Neuronal stem cell (in vitro differentiated cells): ENCODE measurements around the gene STAB2.
A peak's percentile ranks its signal among the peaks of the same experiment; 100 is the strongest.

ENCODE experiments used
- DNase-seq: peaks from one replicate; pipeline ENCODE4 v3.0.0-alpha.2; 2013; ENCODE audit warnings: low spot score
- H2AFZ ChIP-seq: one replicate; pipeline ENCODE4 v1.6.1; 2013; ENCODE audit warnings: mild to moderate bottlenecking, low read length, inconsistent platforms
- H2AK5ac ChIP-seq: 2 replicates; pipeline ENCODE4 v1.6.1; 2013; ENCODE audit warnings: low read depth, mild to moderate bottlenecking, inconsistent platforms, low read length, moderate library complexity, mixed read lengths
- H2BK120ac ChIP-seq: 2 replicates; pipeline ENCODE4 v1.6.1; 2013; ENCODE audit warnings: low read depth, mild to moderate bottlenecking, inconsistent platforms, low read length, moderate library complexity, mixed read lengths
- H2BK12ac ChIP-seq: one replicate; pipeline ENCODE4 v1.6.1; 2013; ENCODE audit warnings: low read length, inconsistent platforms
- H2BK15ac ChIP-seq: 2 replicates; pipeline ENCODE4 v1.6.1; 2013; ENCODE audit warnings: mild to moderate bottlenecking, low read length, inconsistent platforms, mixed read lengths
- H2BK5ac ChIP-seq: one replicate; pipeline ENCODE4 v1.6.1; 2013; ENCODE audit warnings: inconsistent platforms, mild to moderate bottlenecking, low read length, moderate library complexity
- H3K14ac ChIP-seq: one replicate; pipeline ENCODE4 v1.6.1; 2013; ENCODE audit warnings: low read length, inconsistent platforms
- H3K18ac ChIP-seq: 2 replicates; pipeline ENCODE4 v1.6.1; 2013; ENCODE audit warnings: low read length, inconsistent platforms
- H3K23ac ChIP-seq: 2 replicates; pipeline ENCODE4 v1.6.1; 2013; ENCODE audit warnings: low read depth, mild to moderate bottlenecking, mixed read lengths, low read length, inconsistent platforms; ENCODE audit not compliant: poor library complexity
- H3K27ac ChIP-seq: replicated peaks from 3 replicates; pipeline ENCODE4 v1.5.1; 2013; ENCODE audit warnings: low read length, inconsistent platforms
- H3K27me3 ChIP-seq, 3 experiments: 2 replicates each; pipeline ENCODE4 v1.6.1; 2013; ENCODE audit warnings: low read length in 3 of 3, mild to moderate bottlenecking in 2 of 3, inconsistent platforms in 1 of 3, low read depth in 1 of 3, mixed read lengths in 1 of 3, moderate library complexity in 1 of 3; ENCODE audit not compliant: control insufficient read depth in 3 of 3, insufficient read depth in 3 of 3
- H3K36me3 ChIP-seq, 2 donors: replicated peaks in 1 of 2; 2 replicates each; pipeline ENCODE4 v1.6.1; 2013; ENCODE audit warnings: low read length in 2 of 2; ENCODE audit not compliant: control insufficient read depth in 2 of 2, insufficient read depth in 2 of 2
- H3K4ac ChIP-seq: 2 replicates; pipeline ENCODE4 v1.6.1; 2013; ENCODE audit warnings: inconsistent platforms, mild to moderate bottlenecking, low read length, moderate library complexity
- H3K4me1 ChIP-seq, 2 donors: 1 replicate in 1 of 2; 2 replicates in 1 of 2; pipeline ENCODE4 v1.6.1; 2013; ENCODE audit warnings: low read length in 2 of 2, low read depth in 1 of 2; ENCODE audit not compliant: control insufficient read depth in 2 of 2, insufficient read depth in 1 of 2
- H3K4me2 ChIP-seq: one replicate; pipeline ENCODE4 v1.6.1; 2013; ENCODE audit warnings: mild to moderate bottlenecking, low read length, inconsistent platforms; ENCODE audit not compliant: insufficient read depth, poor library complexity, severe bottlenecking
- H3K4me3 ChIP-seq, 2 donors: 2 replicates each; pipeline ENCODE4 v1.5.1; 2013; ENCODE audit warnings: low read length in 2 of 2, mild to moderate bottlenecking in 2 of 2, inconsistent platforms in 1 of 2, moderate library complexity in 1 of 2
- H3K79me1 ChIP-seq: one replicate; pipeline ENCODE4 v1.6.1; 2013; ENCODE audit warnings: low read depth, mild to moderate bottlenecking, inconsistent platforms, low read length, moderate library complexity
- H3K9ac ChIP-seq: one replicate; pipeline ENCODE4 v1.6.1; 2013; ENCODE audit warnings: mild to moderate bottlenecking, low read depth, low read length, inconsistent platforms; ENCODE audit not compliant: poor library complexity
- H3K9me3 ChIP-seq, 2 donors: replicated peaks in 1 of 2; 2 replicates each; pipeline versions ENCODE3 to v1.6.1; 2013; ENCODE audit warnings: low read length in 2 of 2, mild to moderate bottlenecking in 2 of 2, inconsistent platforms in 1 of 2, low read depth in 1 of 2, mixed read lengths in 1 of 2, moderate library complexity in 1 of 2; ENCODE audit not compliant: control insufficient read depth in 2 of 2, insufficient read depth in 1 of 2
- H4K8ac ChIP-seq: one replicate; pipeline ENCODE4 v1.6.1; 2013; ENCODE audit warnings: low read depth, mild to moderate bottlenecking, inconsistent platforms, low read length, moderate library complexity
- H4K91ac ChIP-seq: one replicate; pipeline ENCODE4 v1.6.1; 2013; ENCODE audit warnings: low read length, low read depth, mild to moderate bottlenecking, inconsistent platforms; ENCODE audit not compliant: poor library complexity
- WGBS, 2 donors: extraction: QIAGEN DNeasy Blood & Tissue Kit; methylation state at CpG; one replicate each; pipeline ENCODE4 v1.1.7; 2013; ENCODE audit warnings: missing lambda C conversion rate in 2 of 2, mixed read lengths in 1 of 2; ENCODE audit not compliant: insufficient read length in 2 of 2, insufficient replicate concordance in 1 of 2; ENCODE audit errors: extremely low coverage in 2 of 2; 5-methylcytosine and 5-hydroxymethylcytosine counted together

The STAB2 gene

GRCh38 chr12:103671367-103671766 lies 84.3 kb downstream of the STAB2 start:
- Histone ChIP-seq H4K91ac (no peak overlapping the region), H2BK120ac (no peak overlapping the region), H3K4me2 (no peak overlapping the region), H3K79me1 (no peaks in the 10 kb centered on the region), H3K14ac (no peak overlapping the region), H2AK5ac (no peak overlapping the region), H3K18ac (no peak overlapping the region), H2BK15ac (no peak overlapping the region), H4K8ac (no peak overlapping the region), H3K27me3 (peaks cover 0 to 3% (median 0%) of the 10 kb centered on the region in 3 experiments), H2BK5ac (no peak overlapping the region), H3K4ac (no peak overlapping the region), H3K4me1 (no peaks in the 10 kb centered on the region), H3K9me3 (no peaks in the 10 kb centered on the region), H2BK12ac (no peak overlapping the region), H3K27ac (no peak overlapping the region), H3K36me3 (no peaks in the 10 kb centered on the region), H3K23ac (no peak overlapping the region), H2AFZ (no peak overlapping the region), H3K9ac (no peak overlapping the region), H3K4me3 (no peak overlapping the region)
- WGBS, 2 donors: no CpG with 5 or more reads among the region's 1 CpG
- no peak for DNase-seq

- Histone ChIP-seq H3K4me2 (no peak overlapping the region), H3K23ac (no peak overlapping the region), H3K9ac (no peak overlapping the region), H2AFZ (no peak overlapping the region), H3K36me3 (no peaks in the 10 kb centered on the region), H4K8ac (no peak overlapping the region), H3K79me1 (no peaks in the 10 kb centered on the region), H3K18ac (no peak overlapping the region), H2AK5ac (no peak overlapping the region), H3K27me3 (peaks cover 0 to 7% (median 3%) of the 10 kb centered on the region in 3 experiments), H3K14ac (no peak overlapping the region), H2BK15ac (no peak overlapping the region), H2BK120ac (no peak overlapping the region), H3K4ac (no peak overlapping the region), H3K9me3 (no peaks in the 10 kb centered on the region), H2BK5ac (no peak overlapping the region), H3K4me1 (no peaks in the 10 kb centered on the region), H2BK12ac (no peak overlapping the region), H3K27ac (no peak overlapping the region), H3K4me3 (no peak overlapping the region), H4K91ac (no peak overlapping the region)
- no CpG with 5 or more reads among the region's 10 CpGs for WGBS, 2 donors
- no peak for DNase-seq
These were observed 85.5 kb downstream of the STAB2 start for GRCh38 chr12:103672401-103673119.

- no peak for DNase-seq
- Histone ChIP-seq H3K27me3 (peaks cover 0 to 8% (median 3%) of the 10 kb centered on the region in 3 experiments), H3K79me1 (no peaks in the 10 kb centered on the region), H4K91ac (no peak overlapping the region), H3K27ac (no peak overlapping the region), H3K9ac (no peak overlapping the region), H2BK120ac (no peak overlapping the region), H3K23ac (peak overlapping the region; percentile 57), H2AFZ (no peak overlapping the region), H2BK12ac (no peak overlapping the region), H3K4me3 (no peak overlapping the region), H3K36me3 (no peaks in the 10 kb centered on the region), H2BK15ac (no peak overlapping the region), H3K4me1 (no peaks in the 10 kb centered on the region), H2BK5ac (no peak overlapping the region), H3K18ac (no peak overlapping the region), H3K4ac (no peak overlapping the region), H3K14ac (no peak overlapping the region), H2AK5ac (no peak overlapping the region), H3K4me2 (no peak overlapping the region), H3K9me3 (no peaks in the 10 kb centered on the region), H4K8ac (no peak overlapping the region)
- WGBS, 2 donors: no CpG with 5 or more reads among the region's 6 CpGs
These were observed 86.4 kb downstream of the STAB2 start for GRCh38 chr12:103673487-103673886.

- Histone ChIP-seq H3K79me1 (no peaks in the 10 kb centered on the region), H3K23ac (peak overlapping the region; percentile 57), H3K14ac (no peak overlapping the region), H2AK5ac (peak overlapping the region; percentile 13), H3K36me3 (no peaks in the 10 kb centered on the region), H2BK120ac (no peak overlapping the region), H2BK12ac (no peak overlapping the region), H2BK15ac (no peak overlapping the region), H3K4me2 (no peak overlapping the region), H4K91ac (no peak overlapping the region), H3K18ac (no peak overlapping the region), H2AFZ (no peak overlapping the region), H2BK5ac (no peak overlapping the region), H3K27ac (no peak overlapping the region), H3K27me3 (peaks cover 0 to 8% (median 3%) of the 10 kb centered on the region in 3 experiments), H4K8ac (no peak overlapping the region), H3K4me1 (no peaks in the 10 kb centered on the region), H3K4ac (no peak overlapping the region), H3K9me3 (no peaks in the 10 kb centered on the region), H3K4me3 (no peak overlapping the region), H3K9ac (no peak overlapping the region)
- DNase-seq: no peak
- WGBS, 2 donors: no CpG with 5 or more reads among the region's 10 CpGs
These were observed 86.9 kb downstream of the STAB2 start for GRCh38 chr12:103673891-103674375.
